Esophagus muscularis mucosa (tissue), 3 donors: Measurements from ENCODE around the gene NGFR.

Source experiments
- POLR2A ChIP-seq: fragments of 450-650 bp; IDR thresholded peaks from one replicate; pipeline ENCODE4 v1.6.1; 2017; ENCODE audit warnings: antibody characterized with exemption, moderate library complexity, mild to moderate bottlenecking, low read depth
- TF ChIP-seq, protein P1 (sequence below), 3 experiments: fragments of 200-600 bp in 2 of 3; fragments of 450-650 bp in 1 of 3; sonication (generic) in 2 of 3; IDR thresholded peaks; one replicate each; pipeline ENCODE4 v1.5.1; 2017 to 2019; ENCODE audit warnings: antibody characterized with exemption in 3 of 3, mild to moderate bottlenecking in 2 of 3, moderate library complexity in 1 of 3

DNA sequence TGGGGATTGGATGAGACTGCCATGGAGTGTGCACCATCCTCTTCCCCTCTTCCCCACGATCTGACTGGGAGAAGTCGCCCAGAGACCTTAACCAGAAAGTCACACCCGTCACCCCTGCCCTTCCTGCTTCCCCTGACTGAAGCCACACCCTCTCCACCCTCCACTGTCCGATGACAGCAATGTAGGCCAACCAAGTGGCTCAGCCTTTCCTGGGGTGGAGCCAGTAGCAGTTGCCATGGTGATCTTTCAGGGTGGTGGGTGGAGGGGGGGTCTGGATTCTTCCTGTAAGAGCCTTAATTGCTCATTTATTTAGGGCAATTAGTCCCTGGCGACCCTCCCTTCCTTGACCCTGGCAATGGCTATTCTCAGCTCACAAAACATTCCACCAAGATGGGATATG, 42.9 kb upstream of the NGFR start:
- TF ChIP-seq, protein P1, sequence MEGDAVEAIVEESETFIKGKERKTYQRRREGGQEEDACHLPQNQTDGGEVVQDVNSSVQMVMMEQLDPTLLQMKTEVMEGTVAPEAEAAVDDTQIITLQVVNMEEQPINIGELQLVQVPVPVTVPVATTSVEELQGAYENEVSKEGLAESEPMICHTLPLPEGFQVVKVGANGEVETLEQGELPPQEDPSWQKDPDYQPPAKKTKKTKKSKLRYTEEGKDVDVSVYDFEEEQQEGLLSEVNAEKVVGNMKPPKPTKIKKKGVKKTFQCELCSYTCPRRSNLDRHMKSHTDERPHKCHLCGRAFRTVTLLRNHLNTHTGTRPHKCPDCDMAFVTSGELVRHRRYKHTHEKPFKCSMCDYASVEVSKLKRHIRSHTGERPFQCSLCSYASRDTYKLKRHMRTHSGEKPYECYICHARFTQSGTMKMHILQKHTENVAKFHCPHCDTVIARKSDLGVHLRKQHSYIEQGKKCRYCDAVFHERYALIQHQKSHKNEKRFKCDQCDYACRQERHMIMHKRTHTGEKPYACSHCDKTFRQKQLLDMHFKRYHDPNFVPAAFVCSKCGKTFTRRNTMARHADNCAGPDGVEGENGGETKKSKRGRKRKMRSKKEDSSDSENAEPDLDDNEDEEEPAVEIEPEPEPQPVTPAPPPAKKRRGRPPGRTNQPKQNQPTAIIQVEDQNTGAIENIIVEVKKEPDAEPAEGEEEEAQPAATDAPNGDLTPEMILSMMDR (IDR thresholded peaks at IDR 0.05): no peak
- no peak for TF ChIP-seq POLR2A
